PC-3 (cell line): ENCODE results near the gene ARHGAP28.

Experiments
- CTCF ChIP-seq: fragments of 300-600 bp; sonication (generic); conservative IDR thresholded peaks from 2 replicates; pipeline ENCODE4 v1.5.1; 2017; ENCODE audit warnings: antibody characterized with exemption, low read depth, mild to moderate bottlenecking, low read length
- EZH2 ChIP-seq: fragments of 300-600 bp; sonication (generic); IDR thresholded peaks from one replicate; pipeline ENCODE4 v1.6.1; 2017; ENCODE audit warnings: antibody characterized with exemption, mild to moderate bottlenecking, low read length; ENCODE audit not compliant: unreplicated experiment

GRCh38 chr18:6781796-6782195 is 52.3 kb downstream of the ARHGAP28 start:
- TF ChIP-seq CTCF (no peak), EZH2 (no peak)
